ENCODE measurements around the gene ULK4. TPM values are rescaled to one million over a fixed set of nuclear protein-coding genes. Genes with fewer than 3 reads are reported as not detected.

Gene ULK4
- total and polyA plus RNA-seq, 2 donors (not counting 1 experiment from before 2014, with no cell fraction given) = 9.1 to 9.7 TPM

- H3K9ac ChIP-seq (ENCODE audit: insufficient read depth, low read length) = no peak overlapping the region
- TF ChIP-seq EZH2 (IDR thresholded peaks at IDR 0.05; ENCODE audit: low read length, missing control alignments) (no peak), CTCF (conservative IDR thresholded peaks at IDR 0.05 in 1 of 2, IDR thresholded peaks at IDR 0.05 in 1 of 2; ENCODE audit: low read depth in 1 of 2, low read length in 2 of 2) (no peak)
- no peaks in the 10 kb centered on the region for H3K36me3 ChIP-seq (ENCODE audit: control insufficient read depth, insufficient read depth, low read length)
- no peaks in the 10 kb centered on the region for H3K9me3 ChIP-seq (ENCODE audit: control insufficient read depth, insufficient read depth, low read depth, low read length)
- H3K4me1 ChIP-seq (ENCODE audit: control insufficient read depth, extremely low read depth, insufficient read depth, low read length) = peaks cover 3% of the 10 kb centered on the region
- no peak overlapping the region for H3K4me3 ChIP-seq (replicated peaks in 1 of 4; ENCODE audit: control extremely low read depth in 1 of 4, insufficient read depth in 1 of 4, low read depth in 3 of 4, low read length in 4 of 4)
- no peak overlapping the region for H3K4me2 ChIP-seq (ENCODE audit: extremely low read depth, insufficient read depth, low read length)
- no peak for DNase-seq (ENCODE audit: low read depth in 2 of 2)
- no peak overlapping the region for H2AFZ ChIP-seq (ENCODE audit: low read length)
- H3K27me3 ChIP-seq (ENCODE audit: control insufficient read depth, insufficient read depth, low read length) = no peaks in the 10 kb centered on the region
- H4K20me1 ChIP-seq (ENCODE audit: control insufficient read depth, extremely low read depth, insufficient read depth, low read length) = no peaks in the 10 kb centered on the region
- H3K79me2 ChIP-seq (ENCODE audit: control insufficient read depth, insufficient read depth, low read length) = no peaks in the 10 kb centered on the region
- no peak overlapping the region for H3K27ac ChIP-seq (ENCODE audit: insufficient read depth, low read length)
These were observed 689.2 kb downstream of the ULK4 start for GRCh38 chr3:41272667-41273066.

- Histone ChIP-seq H3K9ac (ENCODE audit: insufficient read depth, low read length) (no peak overlapping the region), H4K20me1 (ENCODE audit: control insufficient read depth, extremely low read depth, insufficient read depth, low read length) (no peaks in the 10 kb centered on the region), H3K79me2 (ENCODE audit: control insufficient read depth, insufficient read depth, low read length) (no peaks in the 10 kb centered on the region), H3K27me3 (ENCODE audit: control insufficient read depth, insufficient read depth, low read length) (no peaks in the 10 kb centered on the region), H3K4me1 (ENCODE audit: control insufficient read depth, extremely low read depth, insufficient read depth, low read length) (peaks cover 8% of the 10 kb centered on the region), H3K9me3 (ENCODE audit: control insufficient read depth, insufficient read depth, low read depth, low read length) (no peaks in the 10 kb centered on the region), H3K4me3 (replicated peaks in 1 of 4; ENCODE audit: control extremely low read depth in 1 of 4, insufficient read depth in 1 of 4, low read depth in 3 of 4, low read length in 4 of 4) (no peak overlapping the region), H2AFZ (ENCODE audit: low read length) (no peak overlapping the region), H3K4me2 (ENCODE audit: extremely low read depth, insufficient read depth, low read length) (no peak overlapping the region), H3K27ac (ENCODE audit: insufficient read depth, low read length) (no peak overlapping the region), H3K36me3 (ENCODE audit: control insufficient read depth, insufficient read depth, low read length) (no peaks in the 10 kb centered on the region)
- DNase-seq (ENCODE audit: low read depth in 2 of 2) = peak; percentile 95 to 96
- TF ChIP-seq CTCF (conservative IDR thresholded peaks at IDR 0.05 in 1 of 2, IDR thresholded peaks at IDR 0.05 in 1 of 2; ENCODE audit: low read depth in 1 of 2, low read length in 2 of 2) = no peak
- no peak for TF ChIP-seq EZH2 (IDR thresholded peaks at IDR 0.05; ENCODE audit: low read length, missing control alignments)
These were observed 693.8 kb downstream of the ULK4 start for GRCh38 chr3:41267975-41268640.

GRCh38 chr3:41265823-41266273 lies 696.1 kb downstream of the ULK4 start:
- Histone ChIP-seq H3K4me3 (replicated peaks in 1 of 4; ENCODE audit: control extremely low read depth in 1 of 4, insufficient read depth in 1 of 4, low read depth in 3 of 4, low read length in 4 of 4) (no peak overlapping the region), H3K79me2 (ENCODE audit: control insufficient read depth, insufficient read depth, low read length) (no peaks in the 10 kb centered on the region), H3K9ac (ENCODE audit: insufficient read depth, low read length) (no peak overlapping the region), H3K27me3 (ENCODE audit: control insufficient read depth, insufficient read depth, low read length) (no peaks in the 10 kb centered on the region), H3K9me3 (ENCODE audit: control insufficient read depth, insufficient read depth, low read depth, low read length) (no peaks in the 10 kb centered on the region), H4K20me1 (ENCODE audit: control insufficient read depth, extremely low read depth, insufficient read depth, low read length) (no peaks in the 10 kb centered on the region), H2AFZ (ENCODE audit: low read length) (no peak overlapping the region), H3K4me2 (ENCODE audit: extremely low read depth, insufficient read depth, low read length) (no peak overlapping the region), H3K27ac (ENCODE audit: insufficient read depth, low read length) (no peak overlapping the region), H3K36me3 (ENCODE audit: control insufficient read depth, insufficient read depth, low read length) (no peaks in the 10 kb centered on the region), H3K4me1 (ENCODE audit: control insufficient read depth, extremely low read depth, insufficient read depth, low read length) (peaks cover 8% of the 10 kb centered on the region)
- TF ChIP-seq EZH2 (IDR thresholded peaks at IDR 0.05; ENCODE audit: low read length, missing control alignments) = no peak
- DNase-seq (ENCODE audit: low read depth in 2 of 2) = peak; percentile 74 to 95
